Fibroblast of upper back skin (primary cell): Measurements from ENCODE around the gene CCDC3.
"Not testable (repeated sequence)": the region's sequence is repeated elsewhere in the genome, so short reads cannot be mapped to it uniquely, and the experiment has no call there.

ENCODE experiments used
- DNase-seq: peaks from one replicate; pipeline ENCODE4 v3.0.0-alpha.2; 2013

The CCDC3 gene

DNA sequence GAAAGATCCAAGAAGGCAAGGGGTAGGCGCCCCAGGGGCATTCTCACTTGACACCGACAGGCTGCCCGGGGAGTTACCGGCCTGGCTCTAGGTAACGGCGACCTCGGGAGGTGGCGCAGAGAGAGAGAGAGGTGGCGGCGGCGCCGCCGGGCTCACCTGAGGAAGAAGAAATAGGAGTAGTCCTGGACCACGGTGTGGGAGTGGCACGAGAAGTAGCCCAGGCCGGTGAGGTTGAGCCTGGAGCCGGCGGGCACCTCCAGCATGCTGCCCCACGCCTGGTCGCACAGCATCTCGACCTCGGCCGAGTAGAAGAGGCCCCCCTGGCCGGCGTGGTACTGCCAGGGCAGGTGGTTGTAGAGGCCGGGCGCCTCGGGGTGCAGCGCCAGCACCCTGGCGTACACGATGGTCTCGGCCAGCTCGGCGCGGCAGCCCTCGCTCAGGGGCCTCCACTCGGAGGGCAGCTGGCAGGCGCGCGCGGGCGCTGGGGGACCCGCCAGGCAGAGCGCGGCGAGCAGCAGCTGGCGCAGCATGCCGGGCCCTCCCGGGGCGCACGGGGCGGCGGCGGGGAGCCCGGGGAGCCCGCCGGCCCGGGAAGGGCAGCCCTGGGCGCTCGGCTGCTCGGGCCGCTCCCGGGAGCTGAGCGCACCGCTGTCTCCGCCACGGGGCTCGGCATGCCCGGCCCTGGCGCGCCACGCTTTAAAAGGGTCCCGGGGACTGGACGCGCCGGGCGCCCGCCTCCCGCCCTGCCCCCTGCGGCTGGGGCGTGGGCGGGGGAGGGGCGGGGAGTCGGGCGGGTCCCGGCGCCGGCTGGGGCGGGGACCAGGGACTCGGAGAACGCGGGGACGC is at the start of gene CCDC3:
Gene CCDC3 (minus strand): TSS at position 673 of the 846 bp plus-strand sequence. CDS start 143 bp downstream, at position 530.
- DNase-seq, result no peak

DNA sequence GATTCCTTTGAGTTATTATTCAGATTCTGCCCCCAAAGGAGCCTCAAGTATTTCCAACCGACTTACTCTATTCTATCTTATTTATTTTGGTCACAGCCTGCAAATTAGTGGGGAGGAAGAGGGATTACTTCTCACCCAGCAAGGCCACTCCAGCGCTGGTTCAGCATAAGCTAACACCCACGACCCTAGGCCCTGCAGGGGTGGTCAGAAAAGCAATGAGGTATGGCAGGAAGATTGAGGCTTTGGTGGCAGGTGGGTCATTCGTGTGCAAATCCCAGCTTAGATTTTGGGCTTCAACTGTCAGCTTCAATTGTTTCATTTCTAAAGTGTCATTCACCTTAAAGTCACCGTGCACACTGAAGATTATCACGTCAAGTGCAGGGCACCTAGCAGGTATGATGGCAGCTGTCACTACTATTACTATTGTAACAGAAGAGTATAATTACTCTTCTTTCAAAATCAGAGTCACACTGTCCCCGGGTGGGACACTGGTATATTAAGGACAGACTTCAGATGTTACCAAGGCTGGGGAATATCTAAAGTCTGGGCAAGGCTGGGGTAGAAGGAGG is 49.7 kb upstream of the CCDC3 start:
- DNase-seq, result no peak

DNA sequence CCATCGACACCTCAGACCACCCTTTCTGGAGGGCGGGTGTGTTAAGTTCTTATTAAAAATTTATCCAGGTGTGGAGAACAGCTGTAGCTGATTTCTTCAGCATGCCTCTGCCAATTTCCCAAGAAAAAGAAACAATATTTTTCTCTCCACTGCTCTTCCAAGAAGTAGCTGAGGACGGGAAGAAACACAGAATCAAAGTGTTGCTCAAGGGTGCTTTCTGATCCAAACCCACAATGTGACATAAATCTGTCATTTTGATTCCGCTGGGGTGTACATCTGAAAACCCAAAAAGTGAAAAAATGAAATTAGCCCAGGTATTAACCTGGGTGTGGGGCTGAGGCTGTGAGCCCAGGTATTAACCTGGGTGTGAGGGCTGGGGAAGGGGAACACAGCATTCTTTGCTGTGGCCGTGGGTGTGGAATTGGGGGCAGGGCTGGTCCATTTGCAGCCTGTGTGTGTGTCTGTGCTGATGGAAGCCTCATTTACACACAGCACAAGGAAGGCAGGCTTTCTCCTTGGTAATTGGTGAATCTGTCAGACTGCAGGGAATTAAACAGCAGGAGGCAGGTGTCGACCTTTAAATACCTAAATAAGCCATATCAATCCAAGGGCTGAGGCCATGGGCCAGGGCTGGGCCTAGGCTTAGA is 48.4 kb upstream of the CCDC3 start:
- no peak for DNase-seq

DNA sequence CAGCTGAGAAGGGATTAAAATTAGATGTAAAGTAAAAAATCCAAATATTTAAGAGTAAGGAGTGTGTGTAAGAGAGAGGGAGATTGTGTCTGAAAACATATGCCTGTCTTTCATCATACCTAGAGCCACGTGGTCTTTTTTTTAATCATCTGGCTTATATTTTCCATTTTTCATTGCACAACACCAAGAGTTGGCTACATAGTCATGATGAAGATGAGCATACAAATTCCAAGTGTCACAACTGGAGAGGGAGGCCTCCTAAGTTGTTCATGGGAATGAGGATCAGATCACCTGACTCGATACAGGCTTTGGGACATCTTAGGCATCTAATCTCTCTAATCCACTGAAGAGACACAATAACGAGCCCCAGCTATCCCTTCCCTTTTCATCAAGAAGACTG is 47.2 kb upstream of the CCDC3 start:
- no peak for DNase-seq

DNA sequence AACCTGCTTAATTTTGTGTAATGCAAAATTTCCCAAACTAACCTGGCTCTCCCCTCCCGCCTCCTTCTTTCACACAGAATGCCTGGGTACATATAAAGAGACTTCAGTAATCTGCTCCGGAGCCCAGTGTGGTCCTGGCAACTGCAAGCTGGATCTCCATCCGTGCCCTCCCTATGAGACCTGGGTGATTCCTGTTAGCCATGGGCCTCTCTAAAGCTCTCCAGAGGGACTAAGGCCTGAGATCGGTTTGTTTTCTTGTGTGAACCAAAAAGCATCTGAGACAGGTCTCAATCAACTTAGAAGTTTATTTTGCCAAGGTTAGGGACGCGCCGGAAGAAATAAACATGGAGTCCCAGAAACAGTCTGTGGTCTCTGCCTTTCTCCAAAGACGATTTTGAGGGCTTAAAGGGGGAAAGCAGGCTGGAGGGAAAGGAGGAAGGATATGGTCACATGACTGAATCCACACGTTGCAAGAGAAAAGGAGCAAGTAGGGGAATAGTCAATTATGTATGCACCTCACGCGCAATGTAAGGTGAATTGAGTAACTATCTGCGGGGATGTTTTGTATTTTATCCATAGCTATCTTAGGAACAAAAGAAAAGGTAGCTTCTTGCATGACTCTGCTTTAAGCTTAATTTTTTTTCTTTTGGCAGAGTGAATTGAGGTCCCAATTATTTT is 46.2 kb upstream of the CCDC3 start:
- DNase-seq, result no peak

DNA sequence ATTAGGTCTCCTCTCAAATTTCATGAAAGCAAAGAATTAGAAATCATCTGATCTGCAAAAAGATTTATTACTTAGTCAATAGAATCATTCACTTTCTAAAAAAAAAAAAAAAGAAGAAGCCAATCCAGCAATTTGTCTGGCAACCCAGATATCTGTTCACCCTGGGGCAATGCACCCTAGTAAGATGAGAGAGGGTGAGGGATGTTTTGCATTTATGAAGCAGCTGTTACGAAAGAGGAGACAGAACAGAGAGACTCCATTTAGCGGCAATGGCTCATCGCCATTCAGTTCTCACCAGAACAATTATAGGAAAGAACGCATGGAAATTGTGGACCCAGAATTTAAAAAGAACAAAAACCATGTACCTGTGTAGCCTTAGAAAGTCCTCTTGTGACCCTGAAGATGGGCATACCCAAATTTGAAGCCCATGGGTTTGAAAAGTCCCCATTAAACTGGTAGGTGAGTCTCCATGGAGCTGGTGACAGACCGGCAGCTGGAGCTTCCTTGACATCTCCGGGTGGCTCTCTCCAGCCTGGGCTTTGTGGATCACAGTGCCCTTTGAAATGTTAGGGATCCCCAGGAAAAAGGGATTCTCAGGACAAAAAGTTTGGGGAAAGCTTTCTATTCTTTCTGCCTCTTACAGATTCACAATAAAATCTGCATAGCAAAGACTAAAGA is 45.5 kb upstream of the CCDC3 start:
- no peak for DNase-seq

DNA sequence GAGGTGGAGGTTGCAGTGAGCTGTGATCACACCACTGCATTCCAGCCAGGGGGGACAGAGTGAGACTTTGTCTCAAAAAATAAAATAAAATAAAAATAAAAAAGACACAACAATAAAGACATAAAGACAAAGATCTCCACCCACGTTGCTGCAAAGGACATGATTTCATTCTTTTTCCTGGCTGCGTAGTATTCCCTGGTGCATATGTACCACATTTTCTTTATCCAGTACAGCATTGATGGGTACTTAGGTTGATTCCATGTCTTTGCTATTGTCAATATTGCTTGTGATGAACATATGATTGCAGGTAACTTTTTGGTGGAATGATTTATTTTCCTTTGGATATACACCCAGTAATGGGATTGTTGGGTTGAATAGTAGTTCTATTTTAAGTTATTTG is 42.0 kb upstream of the CCDC3 start:
- no peak for DNase-seq

DNA sequence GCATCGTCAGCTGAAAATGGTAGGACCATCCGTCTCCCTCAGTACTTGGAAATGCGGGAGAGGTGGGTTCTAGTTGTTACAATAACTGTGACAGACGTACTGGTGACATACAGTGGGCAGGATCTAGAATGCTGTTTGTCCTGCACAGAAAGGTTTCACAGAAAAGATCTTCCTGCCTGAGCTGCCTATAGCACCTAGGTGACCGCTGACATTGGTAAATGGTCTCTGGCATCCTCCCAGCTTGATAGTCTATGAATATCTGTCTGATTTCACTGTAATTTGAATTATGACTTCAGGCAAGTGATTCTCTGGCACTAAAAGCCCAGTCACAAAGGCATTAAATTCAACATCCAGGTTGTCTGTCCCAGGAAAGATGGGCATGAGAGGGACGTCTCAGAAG is 38.2 kb upstream of the CCDC3 start:
- no peak for DNase-seq

DNA sequence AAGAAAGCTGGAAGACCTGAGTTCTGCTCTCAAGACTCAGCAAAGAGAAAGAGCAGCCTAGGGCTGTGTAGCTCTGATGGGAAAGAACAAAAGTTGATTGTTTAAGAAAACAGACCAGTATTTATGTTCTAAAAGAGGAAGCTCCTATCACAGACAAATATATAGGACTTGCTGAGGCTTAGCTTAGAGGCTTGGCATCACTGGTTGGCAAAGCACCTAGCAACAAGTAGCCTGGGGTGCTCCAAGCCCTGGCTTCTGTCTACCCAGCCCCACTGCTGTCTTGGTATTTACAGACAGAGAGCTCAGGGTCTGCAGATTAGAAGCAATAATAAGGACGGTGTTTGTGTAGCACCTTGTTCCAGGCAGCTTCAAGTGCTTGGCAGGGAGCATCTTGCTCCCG is 36.9 kb upstream of the CCDC3 start:
- DNase-seq, result no peak

DNA sequence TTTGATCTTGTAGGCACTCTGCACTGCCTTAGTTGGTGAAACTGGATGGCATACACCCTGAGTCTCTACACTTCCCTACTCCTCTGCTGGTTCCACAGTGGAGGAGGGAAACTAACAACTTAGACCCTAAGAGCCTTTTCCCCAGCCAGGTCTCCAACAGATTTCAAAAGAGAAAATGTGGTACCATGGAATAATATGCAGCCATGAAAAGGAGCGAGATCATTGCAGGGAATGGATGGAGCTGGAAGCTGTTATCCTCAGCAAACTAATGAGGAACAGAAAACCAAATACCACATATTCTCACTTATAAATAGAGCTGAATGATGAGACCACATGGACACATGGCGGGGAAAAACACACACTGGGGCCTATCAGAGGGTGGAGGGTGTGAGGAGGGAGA is 36.3 kb upstream of the CCDC3 start:
- DNase-seq, result no peak

DNA sequence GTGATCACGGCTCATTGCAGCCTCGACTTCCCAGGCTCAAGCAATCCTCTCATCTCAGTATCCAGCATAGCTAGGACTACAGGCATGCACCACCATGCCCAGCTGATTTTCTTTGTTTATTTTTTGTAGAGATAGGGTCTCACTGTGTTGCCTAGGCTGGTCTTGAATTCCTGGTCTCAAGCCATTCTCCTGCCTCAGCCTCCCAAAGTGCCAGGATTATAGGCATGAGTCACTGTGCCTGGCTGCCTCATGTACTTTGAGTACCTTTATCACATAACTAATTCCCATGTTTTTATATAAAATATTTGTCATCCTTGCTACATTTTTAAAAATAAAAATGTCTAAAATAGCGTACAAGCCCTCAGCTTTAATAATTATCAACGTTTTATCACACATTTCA is 35.3 kb upstream of the CCDC3 start:
- DNase-seq, result no peak

DNA sequence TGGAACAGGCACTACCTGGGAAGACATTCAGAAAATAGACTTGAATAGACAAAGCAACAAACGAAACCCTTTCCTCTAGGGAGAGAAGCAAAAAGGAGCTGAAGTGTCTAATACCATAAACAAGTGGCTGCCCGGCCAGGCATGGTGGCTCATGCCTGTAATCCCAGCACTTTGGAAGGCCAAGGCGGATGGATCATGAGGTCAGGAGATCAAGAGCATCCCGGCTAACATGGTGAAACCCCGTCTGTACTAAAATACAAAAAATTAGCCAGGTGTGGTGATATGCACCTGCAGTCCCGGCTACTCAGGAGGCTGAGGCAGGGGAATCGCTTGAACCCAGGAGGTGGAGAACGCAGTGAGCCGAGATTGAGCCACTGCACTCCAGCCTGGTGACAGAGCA is 34.2 kb upstream of the CCDC3 start:
- DNase-seq, result not testable (repeated sequence)

DNA sequence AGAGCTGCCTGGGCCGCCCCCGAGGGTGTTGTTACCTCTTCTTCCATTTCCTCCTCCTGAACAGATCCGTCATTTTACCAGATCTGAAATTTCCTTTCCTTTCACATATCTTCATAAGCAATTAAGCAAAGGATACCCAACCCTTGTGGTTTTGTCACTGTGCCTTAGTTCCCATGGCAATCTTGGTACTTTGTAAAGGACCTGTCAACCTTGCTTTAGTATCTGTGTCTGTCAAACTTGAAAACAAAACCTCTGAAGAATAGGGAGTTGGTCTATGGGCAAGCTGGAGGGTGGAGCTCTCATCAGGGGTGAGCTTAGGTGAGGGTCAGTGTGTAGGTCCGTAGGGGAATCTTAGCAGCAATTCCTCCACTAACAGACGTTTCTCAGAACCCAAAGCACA is 25.4 kb upstream of the CCDC3 start:
- DNase-seq, result no peak

DNA sequence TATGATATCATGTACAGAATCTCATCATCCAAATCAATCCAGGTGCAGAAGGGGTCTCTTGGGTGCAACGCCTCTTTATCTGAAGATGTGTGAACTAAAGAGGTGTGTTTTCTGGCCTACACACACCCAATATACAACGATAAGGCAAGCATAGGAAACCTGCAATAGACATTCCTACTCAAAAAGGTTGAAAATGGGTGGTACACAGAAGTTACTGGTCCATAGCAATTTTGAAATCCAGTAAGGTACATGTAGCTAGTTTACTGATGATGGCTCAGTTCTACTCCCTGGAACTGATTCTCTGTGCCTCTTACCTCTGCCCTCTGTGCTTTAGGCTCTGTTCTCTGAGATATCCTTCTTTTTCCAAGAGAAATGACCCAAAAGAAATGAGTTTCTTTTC is 22.2 kb upstream of the CCDC3 start:
- DNase-seq, result no peak

DNA sequence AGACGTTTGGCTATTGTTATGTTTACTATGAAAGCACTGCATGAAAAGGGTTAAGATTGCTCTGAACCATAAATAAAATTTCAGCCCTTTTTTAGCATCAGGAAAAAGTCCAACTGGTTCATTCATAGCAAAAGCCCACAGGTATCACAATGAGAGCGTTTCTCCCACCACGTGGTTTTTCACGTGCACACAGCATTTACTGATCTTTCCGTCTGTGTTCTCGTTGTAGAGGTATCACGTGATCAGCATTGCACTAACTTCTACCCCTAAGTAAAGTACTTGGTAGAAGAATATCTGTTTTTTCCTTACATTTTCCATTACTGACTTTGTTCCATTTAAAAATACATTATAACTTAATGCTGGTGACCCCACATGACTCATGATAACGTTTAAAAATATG is 17.8 kb upstream of the CCDC3 start:
- no peak for DNase-seq

DNA sequence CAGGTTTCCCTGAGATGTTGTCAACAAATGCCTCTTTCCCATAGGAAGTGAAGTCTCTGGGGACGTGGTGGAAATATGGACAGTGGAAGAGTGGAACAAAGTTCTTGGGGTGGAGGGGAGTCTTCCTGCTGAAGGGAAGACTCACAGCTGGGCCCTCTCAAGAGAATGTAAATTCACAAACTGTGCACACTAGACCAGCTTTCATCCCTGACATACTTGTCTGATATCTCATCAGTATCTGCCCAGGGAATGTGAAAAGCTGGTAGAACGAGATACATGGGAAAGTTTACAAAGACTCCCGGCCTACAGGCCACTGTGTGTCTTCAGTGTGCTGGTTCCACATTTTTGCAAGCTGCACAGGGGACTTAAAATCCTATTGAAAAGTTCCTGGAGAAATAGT is 16.7 kb upstream of the CCDC3 start:
- DNase-seq, result peak; percentile 9

DNA sequence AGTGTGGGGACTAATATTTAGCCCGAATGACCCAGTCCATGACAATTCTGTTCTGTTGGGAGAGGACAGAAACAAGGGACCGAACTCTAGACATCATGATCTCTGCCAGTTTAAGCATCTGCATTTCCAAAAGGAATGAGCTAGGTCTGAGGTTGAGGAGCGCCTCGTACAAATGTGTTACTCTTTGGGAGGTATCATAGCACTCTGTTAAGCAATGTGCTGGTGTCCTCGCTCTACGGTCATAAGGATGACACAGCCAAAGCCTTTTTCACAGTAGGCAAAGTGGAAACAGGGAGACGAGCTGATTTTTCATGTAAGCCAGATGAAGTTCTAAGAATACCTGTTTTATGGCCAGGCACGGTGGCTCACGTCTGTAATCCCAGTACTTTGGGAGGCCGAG is 15.4 kb upstream of the CCDC3 start:
- no peak for DNase-seq

DNA sequence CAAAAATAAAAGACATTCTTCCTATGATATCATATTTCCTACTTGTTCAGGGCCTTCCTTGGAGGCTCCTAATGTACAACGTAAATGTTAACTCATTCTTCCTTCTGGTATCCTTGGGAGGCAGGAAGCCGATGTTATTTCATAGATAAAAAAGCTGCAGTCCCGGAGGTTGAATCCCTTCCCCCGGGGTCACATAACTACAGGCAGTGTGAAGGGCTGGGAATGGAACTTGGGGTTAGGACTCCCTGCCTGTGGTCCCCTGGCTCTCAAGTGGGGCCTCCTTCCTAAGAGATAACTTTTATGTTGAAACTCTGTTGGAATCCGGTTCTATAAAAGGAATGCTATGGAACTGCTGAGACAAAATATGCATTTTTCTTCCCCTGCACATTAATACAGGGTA is 14.9 kb upstream of the CCDC3 start:
- DNase-seq, result peak; percentile 48

DNA sequence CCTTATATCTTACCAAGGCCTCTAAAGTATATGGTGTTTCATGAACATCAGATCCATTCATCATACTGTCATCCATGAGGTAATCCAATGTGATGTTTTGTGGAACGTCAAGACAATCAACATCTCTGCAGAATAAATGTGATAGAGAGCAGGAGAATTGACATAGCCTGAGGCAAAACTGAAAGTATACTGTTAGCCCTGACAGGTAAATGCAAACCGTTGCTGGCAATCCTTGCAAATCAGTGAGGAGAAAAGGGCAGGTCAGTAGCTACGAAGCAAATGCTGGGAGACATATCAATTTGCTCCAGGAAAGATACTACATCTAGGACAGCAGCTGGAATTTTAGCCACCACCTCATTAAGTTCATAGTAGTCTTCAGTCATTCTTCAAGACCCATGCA is 4.5 kb upstream of the CCDC3 start:
- no peak for DNase-seq

DNA sequence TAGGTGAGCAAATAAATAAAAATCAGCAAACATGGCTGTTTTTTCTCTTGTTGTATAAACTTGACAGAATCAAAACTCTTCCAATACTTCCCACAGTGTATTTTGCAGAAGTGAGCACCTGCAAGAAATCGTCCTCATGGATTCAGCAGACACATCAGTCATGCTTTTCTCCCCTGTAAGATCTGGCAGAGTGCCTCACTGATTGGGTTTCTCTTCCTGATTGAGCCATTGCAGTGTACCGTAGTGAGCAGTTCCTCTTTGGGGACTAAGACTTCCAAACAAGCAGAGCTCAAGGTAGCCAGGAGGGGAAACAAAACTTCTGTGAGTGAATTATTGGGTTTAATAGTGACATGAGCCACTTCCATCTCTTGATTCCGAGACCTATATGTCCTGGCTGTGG is 2.2 kb upstream of the CCDC3 start:
- no peak for DNase-seq

DNA sequence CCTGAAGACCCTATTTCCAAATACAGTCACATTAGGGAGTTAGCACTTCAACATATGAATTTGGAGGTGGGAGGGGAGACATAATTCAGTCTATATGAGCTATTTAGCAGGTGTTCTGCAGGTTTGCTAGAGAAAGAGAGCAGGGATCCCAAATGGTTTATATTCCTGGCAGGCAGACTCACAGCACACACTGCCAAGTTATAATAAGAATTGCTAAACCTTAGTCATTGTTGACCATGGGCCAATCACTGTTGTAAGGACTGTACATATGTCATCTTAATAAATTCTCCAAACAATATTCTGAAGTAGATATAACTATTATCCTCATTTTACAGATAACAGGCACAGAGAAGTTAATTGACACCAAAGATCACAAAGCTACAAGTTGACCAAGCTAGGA is 1.5 kb upstream of the CCDC3 start:
- peak; percentile 27 for DNase-seq

DNA sequence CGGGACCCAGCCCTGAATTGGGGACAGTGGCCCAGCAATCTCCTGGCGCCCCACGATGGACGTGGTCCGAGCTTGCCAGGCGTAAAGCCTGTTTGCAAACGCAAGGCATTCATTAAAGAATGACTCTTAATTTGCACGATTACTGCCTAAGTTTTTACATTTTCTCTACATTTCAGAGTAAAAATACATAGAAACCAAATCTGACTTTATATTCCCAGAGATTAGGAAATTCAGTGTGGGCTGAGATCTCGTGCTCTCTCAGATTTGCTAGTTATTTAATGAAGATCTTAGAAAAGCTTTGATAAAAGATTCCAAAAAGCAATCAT is 337 bp upstream of the CCDC3 start:
- DNase-seq, result no peak

DNA sequence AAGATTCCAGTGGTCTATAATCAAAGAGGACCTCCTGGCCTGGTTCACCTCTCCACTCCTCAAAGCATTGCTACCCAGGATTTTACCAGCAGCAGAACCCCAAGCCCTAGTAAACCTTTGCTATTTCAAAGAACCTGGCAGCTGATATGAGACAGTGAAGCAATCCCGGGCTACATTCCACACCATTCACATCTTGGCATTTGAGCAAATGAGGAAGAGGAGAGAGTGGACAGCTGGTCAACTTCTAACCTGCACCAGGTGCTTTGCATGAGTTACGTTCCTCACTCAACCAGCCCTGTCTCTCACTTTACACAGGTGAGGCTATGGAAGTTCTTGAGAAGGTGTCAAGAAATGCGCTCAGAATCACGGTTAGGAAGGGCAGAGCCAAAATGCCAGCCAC is 1.1 kb downstream of the CCDC3 start:
- DNase-seq, result no peak
